GM13976 (cell line): ENCODE measurements around the gene PRSS22.

ENCODE experiments used
- DNase-seq: peaks from one replicate; pipeline ENCODE4 v3.0.0; 2012; ENCODE audit warnings: low spot score
- in situ Hi-C: fragments of 300-500 bp; cut with MboI; formaldehyde crosslinking; loops from one replicate; pipeline ENCODE4 v1.12.0; 2022; ENCODE audit warnings: low sequenced_read_pairs, mixed read lengths, inconsistent platforms; ENCODE audit not compliant: unreplicated experiment
- TF ChIP-seq, protein P1 (sequence below): IDR thresholded peaks from 2 replicates; pipeline ENCODE4 v1.5.1; 2012; ENCODE audit warnings: borderline replicate concordance, mild to moderate bottlenecking; ENCODE audit not compliant: insufficient read depth; ENCODE audit errors: extremely low read depth, missing control alignments, control extremely low read depth

The PRSS22 gene

DNA sequence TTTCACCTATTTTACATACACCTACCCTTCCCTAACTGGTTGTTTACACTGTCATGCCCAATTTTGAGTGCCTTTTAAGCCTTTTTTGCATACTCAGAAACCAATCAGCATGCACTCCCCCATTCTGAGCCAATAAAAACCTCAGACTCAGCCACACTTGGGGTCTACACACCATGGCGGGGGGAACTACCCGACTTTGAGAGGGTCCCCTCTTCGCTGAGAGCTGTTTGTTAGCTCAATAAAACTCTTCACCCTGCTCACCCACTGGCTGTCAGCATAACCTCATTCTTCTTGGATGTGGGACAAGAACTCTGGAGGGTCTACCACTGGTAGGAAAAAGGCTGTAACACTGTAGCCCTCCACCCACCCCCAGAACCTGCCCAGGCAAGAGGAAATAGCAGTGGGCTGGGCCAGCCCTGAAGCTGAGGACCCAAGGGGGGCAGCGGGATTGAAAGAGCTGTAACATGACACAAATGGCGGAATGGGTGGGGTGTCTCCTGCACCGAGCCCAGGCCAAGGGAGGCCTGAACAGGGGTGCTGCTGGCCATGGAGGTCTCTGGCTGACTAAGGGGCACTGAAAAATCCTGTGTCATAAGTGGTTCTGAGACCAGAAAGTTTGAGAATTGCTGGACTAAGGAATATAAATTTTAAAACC is 22.0 kb upstream of the PRSS22 start:
- in situ Hi-C loops, result no loop called here
- TF ChIP-seq, protein P1, sequence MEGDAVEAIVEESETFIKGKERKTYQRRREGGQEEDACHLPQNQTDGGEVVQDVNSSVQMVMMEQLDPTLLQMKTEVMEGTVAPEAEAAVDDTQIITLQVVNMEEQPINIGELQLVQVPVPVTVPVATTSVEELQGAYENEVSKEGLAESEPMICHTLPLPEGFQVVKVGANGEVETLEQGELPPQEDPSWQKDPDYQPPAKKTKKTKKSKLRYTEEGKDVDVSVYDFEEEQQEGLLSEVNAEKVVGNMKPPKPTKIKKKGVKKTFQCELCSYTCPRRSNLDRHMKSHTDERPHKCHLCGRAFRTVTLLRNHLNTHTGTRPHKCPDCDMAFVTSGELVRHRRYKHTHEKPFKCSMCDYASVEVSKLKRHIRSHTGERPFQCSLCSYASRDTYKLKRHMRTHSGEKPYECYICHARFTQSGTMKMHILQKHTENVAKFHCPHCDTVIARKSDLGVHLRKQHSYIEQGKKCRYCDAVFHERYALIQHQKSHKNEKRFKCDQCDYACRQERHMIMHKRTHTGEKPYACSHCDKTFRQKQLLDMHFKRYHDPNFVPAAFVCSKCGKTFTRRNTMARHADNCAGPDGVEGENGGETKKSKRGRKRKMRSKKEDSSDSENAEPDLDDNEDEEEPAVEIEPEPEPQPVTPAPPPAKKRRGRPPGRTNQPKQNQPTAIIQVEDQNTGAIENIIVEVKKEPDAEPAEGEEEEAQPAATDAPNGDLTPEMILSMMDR, result no peak
- DNase-seq, result no peak

DNA sequence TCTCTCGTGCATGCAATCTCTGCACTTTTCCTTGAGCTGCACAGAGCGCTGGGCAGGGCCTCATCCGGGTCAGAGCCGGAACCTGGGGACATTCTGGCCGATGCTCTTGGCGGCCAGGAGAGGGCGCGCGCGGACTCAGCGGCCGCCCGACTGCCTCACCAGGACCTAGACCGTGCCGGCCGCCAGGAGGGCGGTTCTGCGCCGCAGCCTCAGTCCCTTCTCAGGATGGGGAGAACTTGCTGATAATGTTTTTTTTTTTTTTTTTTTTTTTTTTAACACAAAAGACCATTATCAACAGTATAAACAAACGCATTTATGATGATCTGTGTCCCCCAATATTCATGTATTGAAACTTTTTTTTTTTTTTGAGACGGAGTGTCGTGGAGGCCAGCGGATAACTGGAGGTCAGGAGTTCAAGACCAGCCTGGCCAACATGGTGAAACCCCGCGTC is 17.0 kb upstream of the PRSS22 start:
- in situ Hi-C loops, result no loop called here
- DNase-seq, result peak; percentile 87
- TF ChIP-seq, protein P1, result peak; percentile 90

- DNase-seq, result no peak
- in situ Hi-C loops, result no loop called here
- TF ChIP-seq, protein P1, result no peak
Observed at GRCh38 chr16:2874032-2874911, 16.3 kb upstream of the PRSS22 start.

- no peak for DNase-seq
- TF ChIP-seq, protein P1, result no peak
- in situ Hi-C loops, result no loop called here
Observed at GRCh38 chr16:2871926-2872325, 14.0 kb upstream of the PRSS22 start.

- DNase-seq, result peak; percentile 98
- TF ChIP-seq, protein P1, result peak; percentile 95
- in situ Hi-C loops, result no loop called here
Observed at GRCh38 chr16:2867987-2868789, 10.2 kb upstream of the PRSS22 start.

DNA sequence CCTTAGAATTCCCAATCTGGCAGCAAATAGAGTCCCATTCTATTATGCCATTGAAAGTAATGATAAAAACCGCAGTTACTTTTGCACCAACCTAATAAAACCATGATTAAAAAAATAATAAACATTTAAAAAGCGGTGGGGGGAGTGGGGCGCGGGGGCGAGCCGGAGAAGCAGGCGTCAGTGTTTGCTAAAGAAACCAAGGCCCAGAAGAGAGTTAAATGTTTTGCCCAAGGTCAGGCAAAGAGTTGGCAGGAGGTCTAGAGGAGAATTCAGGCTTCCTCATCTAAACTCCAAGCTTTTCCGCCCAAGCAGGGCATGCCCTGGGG is 9.7 kb upstream of the PRSS22 start:
- DNase-seq, result no peak
- in situ Hi-C loops, result no loop called here
- TF ChIP-seq, protein P1, result no peak
